Measurements from ENCODE around the gene EBF3. TPM values are rescaled to one million over a fixed set of nuclear protein-coding genes. Genes with fewer than 3 reads are reported as not detected.

The EBF3 gene
- total RNA-seq, 1 donor from 2014 or later = 6.2 TPM

- H3K27me3 ChIP-seq (ENCODE audit: low read depth) = peaks cover 10% of the 10 kb centered on the region
- H3K9me3 ChIP-seq (replicated peaks) = peaks cover under 1% of the 10 kb centered on the region
- H3K36me3 ChIP-seq = peaks cover 29% of the 10 kb centered on the region
- TF ChIP-seq CTCF (IDR thresholded peaks at IDR 0.05; ENCODE audit: borderline replicate concordance) = no peak
- H3K4me3 ChIP-seq = no peak overlapping the region
- intact Hi-C loops (cut with micrococcal nuclease) = no loop called here
- H3K4me1 ChIP-seq = peaks cover 21% of the 10 kb centered on the region
- H3K27ac ChIP-seq (replicated peaks) = no peak overlapping the region
- no peak for DNase-seq
Measured at GRCh38 chr10:129861776-129862531, 102.1 kb downstream of the EBF3 start.

DNA sequence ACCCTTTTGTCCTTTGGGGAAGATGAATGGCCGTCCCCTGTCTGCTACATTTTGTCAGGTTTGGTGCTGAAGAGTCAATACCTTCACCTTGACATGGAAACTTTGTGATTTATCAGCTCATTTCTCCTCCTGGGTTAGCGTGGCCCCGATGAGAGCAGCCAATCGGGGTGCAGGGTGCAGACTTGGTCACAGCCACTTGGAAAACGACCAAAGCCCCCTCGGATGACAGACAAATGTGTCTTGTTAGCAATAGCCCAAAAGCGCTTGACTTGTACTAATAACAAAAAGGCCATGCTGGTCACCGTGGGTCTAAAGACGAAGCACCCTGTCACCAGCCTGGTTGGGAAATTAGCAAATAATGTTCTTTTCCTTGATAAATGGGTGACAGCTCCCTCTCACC, 103.7 kb downstream of the EBF3 start:
- Histone ChIP-seq H3K27me3 (ENCODE audit: low read depth) (peaks cover 10% of the 10 kb centered on the region), H3K9me3 (replicated peaks) (peaks cover 11% of the 10 kb centered on the region), H3K4me1 (peaks cover 21% of the 10 kb centered on the region), H3K4me3 (no peak overlapping the region), H3K27ac (replicated peaks) (no peak overlapping the region), H3K36me3 (peaks cover 30% of the 10 kb centered on the region)
- intact Hi-C loops (cut with micrococcal nuclease) = no loop called here
- no peak for TF ChIP-seq CTCF (IDR thresholded peaks at IDR 0.05; ENCODE audit: borderline replicate concordance)
- DNase-seq = no peak

GRCh38 chr10:129859536-129859935, 104.5 kb downstream of the EBF3 start:
- H3K27me3 ChIP-seq (ENCODE audit: low read depth) = peaks cover 10% of the 10 kb centered on the region
- H3K36me3 ChIP-seq = peaks cover 26% of the 10 kb centered on the region
- intact Hi-C loops (cut with micrococcal nuclease) = no loop called here
- H3K4me3 ChIP-seq = no peak overlapping the region
- peaks cover 11% of the 10 kb centered on the region for H3K9me3 ChIP-seq (replicated peaks)
- no peak for DNase-seq
- H3K4me1 ChIP-seq = peaks cover 14% of the 10 kb centered on the region
- no peak overlapping the region for H3K27ac ChIP-seq (replicated peaks)
- no peak for TF ChIP-seq CTCF (IDR thresholded peaks at IDR 0.05; ENCODE audit: borderline replicate concordance)

- peaks cover 14% of the 10 kb centered on the region for H3K4me1 ChIP-seq
- no peak overlapping the region for H3K27ac ChIP-seq (replicated peaks)
- TF ChIP-seq CTCF (IDR thresholded peaks at IDR 0.05; ENCODE audit: borderline replicate concordance) = no peak
- no peak overlapping the region for H3K4me3 ChIP-seq
- intact Hi-C loops (cut with micrococcal nuclease) = no loop called here
- H3K9me3 ChIP-seq (replicated peaks) = peaks cover 11% of the 10 kb centered on the region
- no peak for DNase-seq
- H3K27me3 ChIP-seq (ENCODE audit: low read depth) = peaks cover 4% of the 10 kb centered on the region
- H3K36me3 ChIP-seq = peaks cover 26% of the 10 kb centered on the region
Measured at GRCh38 chr10:129857242-129857960, 106.7 kb downstream of the EBF3 start.

DNA sequence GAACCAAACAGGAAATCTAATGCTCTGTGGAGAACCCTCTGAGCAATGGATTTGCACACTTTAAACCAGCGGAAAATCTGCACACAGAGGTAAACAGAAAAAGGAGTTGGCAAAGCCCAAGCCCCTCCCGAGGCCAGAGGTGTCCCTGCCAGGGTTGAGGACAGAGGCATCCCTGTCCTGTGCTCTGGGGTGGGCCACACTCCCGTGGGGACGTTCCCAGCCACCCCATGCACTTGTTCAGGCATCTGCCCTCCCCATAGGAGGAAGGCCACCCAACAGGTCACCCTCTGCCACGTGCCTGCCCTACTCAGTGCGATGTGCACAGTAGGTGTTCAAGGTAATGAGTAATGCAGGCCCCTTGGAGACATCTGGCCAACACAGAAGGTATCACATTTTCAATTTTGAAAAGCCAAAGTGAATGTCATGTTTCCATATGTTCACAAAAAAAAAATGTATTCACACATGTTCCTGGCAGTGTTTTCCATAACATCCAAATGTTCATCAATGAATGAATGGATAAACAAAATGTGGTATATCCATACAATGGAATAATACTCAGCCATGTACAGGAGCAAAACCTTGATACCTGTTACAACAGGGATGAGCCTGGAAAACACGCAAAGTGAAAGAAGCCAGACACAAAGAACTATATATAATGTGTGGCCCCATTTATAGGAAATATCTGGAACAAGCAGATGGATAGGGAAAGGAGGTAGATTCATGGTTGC, 108.1 kb downstream of the EBF3 start:
- H3K4me3 ChIP-seq = no peak overlapping the region
- no peak for DNase-seq
- H3K27me3 ChIP-seq (ENCODE audit: low read depth) = peaks cover 4% of the 10 kb centered on the region
- intact Hi-C loops (cut with micrococcal nuclease) = no loop called here
- TF ChIP-seq CTCF (IDR thresholded peaks at IDR 0.05; ENCODE audit: borderline replicate concordance) = no peak
- H3K9me3 ChIP-seq (replicated peaks) = peaks cover 11% of the 10 kb centered on the region
- H3K27ac ChIP-seq (replicated peaks) = no peak overlapping the region
- H3K4me1 ChIP-seq = peaks cover 14% of the 10 kb centered on the region
- H3K36me3 ChIP-seq = peaks cover 26% of the 10 kb centered on the region

Data from left ventricle myocardium inferior (tissue), 1 donor.